Hindlimb muscle (tissue), 1 donor: Measurements from ENCODE around the gene TMEM151A. TPM values are rescaled to one million over a fixed set of nuclear protein-coding genes. Genes with fewer than 3 reads are reported as not detected.
A peak's percentile ranks its signal among the peaks of the same experiment; 100 is the strongest.

Experiments used
- DNase-seq: peaks from one replicate; pipeline ENCODE4 v3.0.0-alpha.2; 2013
- polyA plus RNA-seq: library from polyadenylated mRNA; unstranded; fragments of 120-200 nt; gene quantifications from one replicate; pipeline ENCODE4 v1.2.1, GENCODE V29; 2013; ENCODE audit not compliant: insufficient read length

TMEM151A gene
- polyA plus RNA-seq, 1 donor: not detected

DNA sequence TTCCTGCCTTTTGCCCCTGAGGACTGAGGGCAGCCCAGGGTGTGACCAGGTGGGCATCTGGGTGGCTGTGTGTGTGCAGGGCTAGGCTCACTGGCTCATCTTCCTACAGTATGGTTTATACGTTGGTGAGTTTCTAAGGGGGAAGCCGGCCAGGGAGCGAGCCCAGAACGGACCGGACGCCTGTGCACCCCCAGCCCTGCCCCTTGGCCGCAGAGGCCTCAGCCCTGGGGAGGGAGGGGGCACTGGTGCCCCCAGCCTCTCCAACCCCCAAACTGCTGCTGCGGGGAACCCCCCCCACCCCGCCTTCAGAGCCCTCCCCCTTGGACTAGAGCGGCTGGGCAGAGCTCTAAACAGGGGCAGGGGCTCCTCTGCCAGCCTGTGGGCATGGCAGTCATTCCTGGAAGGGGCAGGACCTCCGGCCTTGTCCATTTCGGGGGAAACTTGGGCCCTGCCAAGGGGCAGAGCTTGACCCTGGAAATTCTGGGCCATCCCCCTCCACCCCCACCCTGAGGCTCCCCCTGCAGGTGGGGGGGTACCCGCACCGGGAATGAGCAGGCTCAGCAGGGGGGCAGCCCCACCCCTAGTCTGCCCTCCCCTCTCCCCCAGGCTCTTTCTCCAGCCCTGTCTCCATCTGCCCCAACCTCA is 8.1 kb upstream of the TMEM151A start:
- no peak for DNase-seq

DNA sequence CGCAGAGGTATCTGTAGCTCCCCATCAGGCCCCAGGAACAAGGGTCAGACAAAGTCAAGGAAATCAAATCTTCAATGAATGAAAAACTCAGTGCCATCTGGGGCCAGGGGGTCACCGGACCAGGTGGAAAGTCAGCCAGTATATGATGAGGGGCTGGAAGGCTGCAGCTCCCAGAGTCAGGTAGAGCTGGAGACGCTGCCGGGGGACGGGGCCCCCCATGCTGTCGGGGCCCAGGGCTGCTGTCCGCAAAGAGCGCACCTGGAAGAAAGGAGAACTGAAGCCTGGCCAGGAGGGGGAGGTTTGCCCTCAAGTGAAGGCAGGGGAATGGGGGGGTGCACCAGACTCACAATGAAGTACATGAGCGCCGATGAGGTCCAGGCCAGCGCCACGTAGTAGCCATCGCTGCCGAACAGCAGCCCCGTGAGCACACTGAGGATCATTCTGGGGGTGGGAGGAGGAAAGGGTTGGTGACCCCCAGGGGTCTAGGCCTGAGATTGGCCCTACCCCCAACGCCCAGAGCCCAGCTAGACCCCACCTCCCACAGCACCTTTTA is 7.1 kb upstream of the TMEM151A start:
- DNase-seq: no peak

DNA sequence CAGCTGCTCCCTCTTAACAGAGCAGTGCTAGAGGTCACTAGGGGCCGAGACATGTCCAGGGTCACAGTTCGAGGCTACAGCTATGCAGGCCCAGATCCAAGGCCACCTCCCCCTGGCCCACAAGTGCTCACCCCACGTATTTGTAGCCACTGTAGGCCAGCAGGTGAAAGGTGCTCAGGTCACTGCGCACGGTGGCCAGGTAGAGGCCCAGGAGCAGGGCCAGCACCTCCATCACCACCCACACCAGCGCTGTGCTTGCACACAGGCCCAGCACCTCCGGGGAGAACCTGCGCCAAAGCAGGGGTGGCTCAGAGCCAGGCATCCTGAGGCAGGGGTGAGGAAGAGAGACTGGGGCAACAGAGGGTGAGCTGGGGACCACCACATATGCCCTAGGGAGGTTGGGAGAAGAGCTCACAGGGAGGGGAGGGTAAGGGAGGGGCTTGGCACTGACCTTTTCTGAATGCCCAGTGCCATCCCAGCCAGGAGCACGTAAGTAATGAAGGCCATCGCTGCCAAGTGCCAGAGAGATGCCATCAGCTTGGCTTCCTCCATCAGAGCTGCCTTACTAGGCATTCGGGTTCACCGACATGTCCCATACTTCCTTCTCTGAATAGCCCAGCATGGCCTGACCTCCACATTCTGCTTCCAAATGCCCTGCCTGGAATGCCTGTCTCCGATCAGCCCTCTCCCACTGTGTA is 6.3 kb upstream of the TMEM151A start:
- no peak for DNase-seq

DNA sequence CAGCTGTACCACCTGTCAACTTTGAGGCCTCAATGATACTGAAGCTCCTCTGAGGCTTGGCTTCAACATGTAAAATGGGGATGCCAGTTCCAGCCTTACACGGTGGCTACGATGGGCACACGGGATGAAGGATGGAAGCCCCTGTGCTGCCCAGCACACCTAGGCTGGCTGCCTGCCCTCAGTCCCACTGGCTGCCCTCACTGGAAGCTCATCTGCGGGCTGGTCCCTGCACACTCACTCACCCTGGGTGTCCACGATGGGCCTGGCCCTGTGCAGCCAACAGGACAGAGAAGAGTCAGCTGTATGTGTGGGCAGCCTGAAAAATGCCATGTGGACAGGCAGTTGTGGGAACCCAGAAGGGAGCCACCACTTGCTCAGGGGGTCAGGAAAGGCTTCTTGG is 5.0 kb upstream of the TMEM151A start:
- DNase-seq: no peak

DNA sequence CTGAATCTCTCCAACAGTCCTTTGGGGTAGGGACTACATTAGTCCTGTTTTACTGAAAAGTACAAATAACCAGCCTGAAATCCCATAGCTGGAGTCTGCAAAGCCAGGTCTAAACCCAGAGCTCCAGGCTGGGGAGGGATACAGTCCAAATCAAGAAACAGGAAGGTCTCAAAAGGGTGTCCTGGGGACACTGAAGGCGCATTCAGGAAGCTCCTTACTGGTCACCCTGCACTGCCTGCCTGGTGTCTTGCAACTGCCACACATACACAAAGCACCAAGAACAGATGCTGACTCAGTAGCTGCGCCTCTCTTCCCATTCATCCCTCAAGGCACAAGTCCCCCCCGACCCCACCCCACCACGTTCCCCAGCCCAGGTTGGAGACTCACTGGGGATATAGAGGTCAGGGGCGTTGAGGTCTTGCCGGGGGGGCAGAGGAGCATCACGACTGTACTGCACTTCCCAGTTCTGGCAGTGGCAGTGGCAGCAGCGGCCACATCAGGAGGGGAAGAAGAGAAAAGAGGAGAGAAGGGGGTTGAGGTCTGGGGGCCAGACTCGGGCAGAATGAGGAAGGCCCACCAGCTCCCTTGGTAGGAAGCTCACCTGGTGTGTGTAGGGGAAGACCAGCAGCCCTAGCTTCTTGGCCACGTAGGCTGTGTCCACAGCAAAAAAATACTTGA is 4.3 kb upstream of the TMEM151A start:
- no peak for DNase-seq

DNA sequence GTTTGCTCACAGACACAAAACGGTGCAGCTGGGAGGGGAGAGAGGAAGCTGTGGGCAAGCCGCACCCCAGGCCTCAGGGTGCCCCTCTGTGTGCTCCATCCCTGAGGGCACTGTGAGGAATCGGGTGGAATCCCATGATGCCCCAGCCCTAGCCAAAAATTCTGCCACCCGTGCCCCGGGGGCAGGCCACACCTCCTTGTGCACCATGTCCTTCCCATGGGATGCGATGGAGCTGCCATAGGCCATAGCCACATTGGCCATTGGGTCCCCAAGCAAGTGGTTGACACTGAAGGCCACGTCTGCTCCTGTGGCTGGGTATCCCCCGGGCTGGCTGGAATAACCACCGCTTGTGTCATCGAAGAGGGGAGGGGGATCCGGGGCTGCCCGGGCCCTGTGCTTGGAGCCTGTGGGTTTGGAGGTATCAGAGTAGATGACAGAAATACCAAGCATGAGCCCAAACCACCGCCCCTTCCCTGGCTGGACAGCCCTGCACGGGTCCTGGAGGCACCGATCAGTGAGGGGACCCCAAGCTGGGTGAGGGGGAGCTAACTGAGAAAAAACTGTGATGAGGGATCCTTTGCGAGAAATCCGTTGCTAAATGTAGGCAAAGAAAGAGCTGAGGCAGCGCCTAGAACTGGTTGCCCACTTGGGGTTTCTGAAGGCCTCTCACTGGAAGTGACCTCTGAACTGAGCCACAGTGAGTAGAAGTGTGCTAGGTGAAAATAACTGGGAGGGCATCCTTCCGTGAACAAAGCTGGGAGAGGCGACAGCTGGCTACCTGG is 3.6 kb upstream of the TMEM151A start:
- no peak for DNase-seq

DNA sequence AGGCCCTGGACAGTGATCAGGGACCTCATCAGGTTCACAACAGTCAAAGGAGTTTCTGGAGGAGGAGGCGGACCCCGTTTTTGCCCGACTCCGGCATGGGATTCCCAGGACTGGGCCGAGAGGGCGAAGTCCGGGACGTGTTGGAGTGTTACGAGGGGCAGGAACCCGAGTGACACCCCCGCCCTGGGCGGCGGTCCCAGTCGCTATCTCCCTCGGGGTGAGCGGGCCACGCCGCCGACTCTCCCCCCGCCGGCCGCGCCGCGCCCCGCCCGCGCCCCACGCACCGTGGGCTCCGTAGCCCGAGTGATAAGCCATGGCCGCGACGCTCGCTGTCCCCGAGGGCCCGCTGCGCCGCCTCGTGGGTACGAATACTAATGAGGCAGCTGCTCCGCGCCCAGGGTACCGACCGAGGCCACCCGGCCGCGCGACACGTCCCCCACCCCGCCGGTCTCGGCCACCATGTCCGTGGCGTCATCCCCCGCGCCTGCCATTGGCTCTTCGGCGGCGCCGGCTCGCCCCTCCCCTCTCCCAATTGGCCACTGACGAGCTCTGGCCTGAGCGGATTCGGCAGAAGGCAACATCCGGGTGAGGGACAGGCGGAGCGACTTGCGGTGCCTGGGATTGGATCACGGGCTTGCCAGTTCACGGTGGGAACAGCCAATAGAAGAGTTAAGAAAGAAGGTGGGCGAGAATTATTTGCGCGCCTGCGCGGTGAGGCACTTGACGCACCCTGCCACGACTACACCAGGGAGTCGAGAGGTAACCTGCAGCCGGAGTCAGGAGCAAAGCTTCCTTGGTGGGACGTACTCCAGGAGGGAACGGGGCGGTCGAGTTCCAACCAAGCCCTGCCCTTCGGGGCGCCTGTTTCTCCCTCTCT is 2.8 kb upstream of the TMEM151A start, which contains the start of gene YIF1A:
YIF1A (minus strand) TSS at position 473 of the 877 bp plus-strand sequence; CDS start at position 315, 158 bp downstream.
- DNase-seq: peak; percentile 99

DNA sequence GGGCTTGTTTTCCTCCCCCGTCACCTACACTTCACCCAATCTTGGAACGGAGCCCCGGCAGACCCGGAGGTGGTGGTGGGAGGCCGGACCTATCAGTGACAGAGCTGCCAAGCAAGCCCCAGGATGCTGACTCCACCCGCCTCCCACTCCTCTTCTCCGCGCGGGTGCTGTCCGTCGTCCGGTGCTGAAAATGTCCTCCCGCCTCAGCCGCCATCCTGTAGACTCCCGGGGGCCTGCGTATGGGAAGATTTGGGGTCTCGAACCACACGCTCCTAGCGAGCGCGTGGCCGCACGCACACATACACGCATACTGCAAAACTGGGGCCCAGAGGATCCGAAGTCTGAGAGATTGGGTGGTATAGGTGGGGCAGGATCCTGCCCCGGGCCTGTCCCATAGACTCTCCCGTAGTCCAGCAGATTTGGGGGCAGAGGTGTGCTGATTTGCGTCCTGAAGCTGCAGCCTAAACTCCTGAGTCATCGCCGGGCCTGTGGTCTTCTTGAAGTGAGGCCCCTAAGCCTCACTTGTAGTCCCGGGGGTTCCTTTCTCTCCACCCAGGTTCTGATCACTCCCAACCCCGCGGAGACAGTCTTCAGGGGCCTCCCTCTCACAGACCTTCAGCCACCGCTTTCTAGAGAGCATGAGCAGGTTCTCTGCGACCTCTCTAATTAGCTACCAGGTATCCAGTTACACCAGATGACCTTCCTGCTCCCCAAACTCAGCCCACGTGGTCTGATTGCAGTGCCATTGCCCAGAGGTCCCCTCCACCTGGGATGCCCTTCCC is 2.0 kb upstream of the TMEM151A start:
- peak; percentile 82 for DNase-seq

DNA sequence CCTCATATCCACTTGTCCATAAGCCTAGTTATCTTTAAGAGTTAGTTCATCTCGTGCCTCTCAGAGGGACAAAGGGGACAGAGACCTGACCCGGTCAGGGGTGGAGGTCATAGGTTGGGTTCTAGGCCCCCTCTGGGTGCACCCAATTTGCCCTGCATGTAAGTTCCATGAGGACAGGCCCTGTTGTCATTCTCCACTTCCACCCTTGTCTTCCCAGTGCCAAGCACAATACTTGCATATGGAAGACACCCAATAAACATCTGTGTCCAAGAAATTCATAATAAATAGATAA is 1.4 kb upstream of the TMEM151A start:
- DNase-seq: no peak

DNA sequence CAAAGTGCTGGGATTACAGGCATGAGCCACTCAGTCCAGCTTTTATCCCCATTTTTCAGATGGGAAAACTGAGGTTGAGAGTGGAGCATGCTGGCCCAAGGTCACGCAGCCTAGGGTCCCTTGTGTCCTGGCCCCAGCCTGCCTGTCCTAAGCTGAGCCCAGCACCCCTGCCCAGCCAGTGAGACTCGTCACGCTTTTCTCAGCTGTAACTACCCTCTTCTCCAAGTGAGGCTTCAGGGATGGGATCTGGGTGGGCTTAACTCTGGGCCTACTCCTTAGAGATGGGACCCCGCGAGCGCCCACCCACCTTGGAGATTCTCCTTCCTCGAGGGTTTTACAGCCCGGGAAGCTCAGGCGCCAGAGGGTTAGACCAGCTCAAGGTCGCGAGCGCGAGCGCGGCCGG is 390 bp upstream of the TMEM151A start:
- DNase-seq: no peak

DNA sequence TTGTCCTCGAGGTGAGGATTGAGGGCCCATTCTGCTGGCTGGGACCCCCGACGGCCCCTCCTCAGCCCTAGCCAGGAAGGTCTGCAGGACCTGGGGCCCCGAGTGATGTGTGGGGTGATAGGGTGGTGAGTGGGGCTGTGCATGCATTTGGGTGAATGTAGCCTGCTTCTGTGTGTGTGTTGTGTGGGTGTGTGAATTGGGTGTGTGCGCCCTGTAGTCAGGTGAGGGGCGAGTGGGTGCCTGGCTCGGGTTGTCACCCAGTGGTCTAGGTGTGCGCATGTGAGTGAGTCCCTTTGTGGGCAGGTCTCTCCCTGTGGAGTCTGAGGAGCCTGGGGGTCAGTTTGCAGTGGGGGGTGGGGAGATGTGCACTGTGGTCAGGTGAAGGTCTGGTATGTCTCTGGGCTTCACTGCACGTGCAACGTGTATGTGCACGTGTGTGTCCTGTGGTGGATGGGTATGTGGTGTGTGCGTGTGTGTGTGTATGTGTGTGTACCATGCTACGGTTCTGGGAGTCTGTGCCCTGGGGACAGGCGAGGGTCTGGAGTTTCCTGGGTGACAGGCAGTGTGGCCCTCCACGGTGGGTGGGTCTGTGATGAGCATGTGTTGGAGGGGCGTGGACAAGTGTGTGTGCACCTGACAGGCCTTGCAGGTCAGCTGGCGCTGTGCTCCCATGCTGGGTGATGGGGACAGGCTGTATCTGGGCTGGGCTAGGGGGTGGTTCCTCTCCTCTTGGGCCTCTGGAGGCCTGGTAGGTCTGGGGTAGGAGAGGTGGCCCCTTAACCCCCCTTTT is 1.0 kb downstream of the TMEM151A start:
- no peak for DNase-seq

DNA sequence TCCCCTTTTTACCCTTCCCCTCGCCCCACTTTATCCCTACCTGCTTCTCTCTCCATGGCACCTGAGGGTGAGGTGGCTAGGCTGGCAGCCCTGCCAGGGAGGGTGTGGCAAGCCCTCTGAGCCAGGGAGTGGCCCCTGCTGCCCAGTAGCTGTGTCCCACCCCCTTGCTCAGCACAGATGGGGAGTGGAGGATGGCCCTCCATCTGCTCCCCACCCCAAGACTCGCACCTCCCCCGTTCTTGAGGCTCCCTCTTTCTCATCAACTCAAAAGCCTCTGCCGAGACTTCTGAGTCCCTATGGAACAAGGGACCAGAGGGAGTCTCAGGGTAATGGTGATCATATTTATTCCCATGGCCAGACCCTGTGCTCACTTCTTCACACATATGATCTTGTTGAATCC is 1.7 kb downstream of the TMEM151A start:
- DNase-seq: no peak

DNA sequence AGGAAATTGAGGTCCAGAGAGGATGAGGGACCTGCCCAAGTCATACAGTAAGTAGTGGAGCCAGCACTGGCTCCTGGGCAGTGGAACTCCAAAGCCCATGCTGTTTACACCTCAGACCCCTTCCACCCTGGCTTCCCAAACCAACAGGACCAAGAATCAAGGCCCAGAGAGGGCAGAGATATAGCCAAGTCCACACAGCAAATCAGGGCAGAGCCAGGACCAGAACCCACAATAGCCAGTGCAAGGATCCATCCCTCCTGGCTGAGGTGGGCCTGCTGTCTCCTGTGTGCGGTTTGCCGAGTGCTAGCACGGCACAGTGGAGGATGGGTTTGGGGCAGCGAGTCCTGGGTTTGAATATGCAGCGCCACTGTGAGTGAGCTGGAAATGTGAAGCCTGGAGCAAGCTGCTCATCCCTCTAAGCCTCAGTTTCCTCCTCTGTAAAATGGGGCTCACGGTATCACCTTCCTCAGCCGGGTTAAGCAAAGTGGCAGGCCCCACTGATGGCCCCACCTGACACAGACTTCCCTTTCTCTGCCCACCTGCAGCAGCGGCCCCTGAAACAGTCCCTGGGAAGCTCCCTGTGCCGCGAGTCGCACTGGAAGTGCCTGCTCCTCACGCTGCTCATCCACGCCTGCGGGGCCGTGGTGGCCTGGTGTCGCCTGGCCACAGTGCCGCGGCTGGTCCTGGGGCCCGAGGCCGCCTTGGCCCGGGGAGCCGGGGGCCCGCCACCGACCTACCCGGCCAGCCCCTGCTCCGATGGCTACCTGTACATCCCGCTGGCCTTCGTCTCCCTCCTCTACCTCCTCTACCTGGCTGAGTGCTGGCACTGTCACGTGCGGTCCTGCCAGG is 2.3 kb downstream of the TMEM151A start:
- no peak for DNase-seq

DNA sequence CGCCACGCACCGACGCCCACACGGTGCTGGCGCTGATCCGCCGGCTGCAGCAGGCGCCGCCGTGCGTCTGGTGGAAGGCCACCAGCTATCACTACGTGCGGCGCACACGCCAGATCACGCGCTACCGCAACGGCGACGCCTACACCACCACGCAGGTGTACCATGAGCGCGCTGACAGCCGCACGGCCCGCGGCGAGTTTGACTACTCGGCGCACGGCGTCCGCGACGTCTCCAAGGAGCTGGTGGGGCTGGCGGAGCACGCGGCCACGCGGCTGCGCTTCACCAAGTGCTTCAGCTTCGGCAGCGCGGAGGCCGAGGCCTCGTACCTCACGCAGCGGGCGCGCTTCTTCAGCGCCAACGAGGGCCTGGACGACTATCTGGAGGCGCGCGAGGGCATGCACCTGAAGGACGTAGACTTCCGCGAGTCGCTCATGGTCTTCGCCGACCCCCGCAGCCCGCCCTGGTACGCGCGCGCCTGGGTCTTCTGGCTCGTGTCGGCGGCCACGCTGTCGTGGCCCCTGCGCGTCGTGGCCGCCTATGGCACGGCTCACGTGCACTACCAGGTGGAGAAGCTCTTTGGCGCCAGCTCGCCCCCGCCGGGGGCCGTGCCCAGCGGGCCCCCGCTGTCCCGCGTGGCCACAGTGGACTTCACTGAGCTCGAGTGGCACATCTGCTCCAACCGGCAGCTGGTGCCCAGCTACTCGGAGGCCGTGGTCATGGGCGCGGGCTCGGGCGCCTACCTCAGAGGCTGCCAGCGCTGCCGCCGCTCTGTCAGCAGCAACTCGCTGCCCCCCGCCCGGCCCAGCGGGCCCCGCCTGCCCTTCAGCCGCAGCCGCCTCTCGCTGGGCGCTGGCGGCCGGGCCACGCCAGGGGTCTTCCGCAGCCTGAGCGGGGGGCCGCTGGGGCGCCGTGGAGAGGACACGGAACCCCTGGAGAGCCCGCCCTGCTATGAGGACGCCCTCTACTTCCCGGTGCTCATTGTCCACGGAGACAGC is 3.2 kb downstream of the TMEM151A start:
- no peak for DNase-seq

DNA sequence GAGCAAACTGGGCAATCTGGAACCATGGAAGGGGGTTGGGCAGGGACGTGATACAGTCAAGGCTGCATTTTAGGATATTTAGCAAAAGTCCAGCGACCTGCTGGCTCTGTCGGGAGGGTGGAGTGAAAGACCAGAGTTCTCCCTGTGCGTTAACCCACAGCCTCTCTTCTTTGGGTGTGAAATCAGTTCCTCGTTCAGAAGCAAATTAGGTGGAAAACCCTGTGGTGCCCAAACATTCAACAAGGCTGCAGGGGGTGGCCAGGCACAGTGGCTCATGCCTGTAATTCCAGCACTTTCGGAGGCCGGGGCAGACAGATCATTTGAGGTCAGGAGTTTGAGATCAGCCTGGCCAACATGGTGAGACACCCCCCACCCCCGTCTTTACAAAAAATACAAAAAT is 5.9 kb downstream of the TMEM151A start:
- no peak for DNase-seq

DNA sequence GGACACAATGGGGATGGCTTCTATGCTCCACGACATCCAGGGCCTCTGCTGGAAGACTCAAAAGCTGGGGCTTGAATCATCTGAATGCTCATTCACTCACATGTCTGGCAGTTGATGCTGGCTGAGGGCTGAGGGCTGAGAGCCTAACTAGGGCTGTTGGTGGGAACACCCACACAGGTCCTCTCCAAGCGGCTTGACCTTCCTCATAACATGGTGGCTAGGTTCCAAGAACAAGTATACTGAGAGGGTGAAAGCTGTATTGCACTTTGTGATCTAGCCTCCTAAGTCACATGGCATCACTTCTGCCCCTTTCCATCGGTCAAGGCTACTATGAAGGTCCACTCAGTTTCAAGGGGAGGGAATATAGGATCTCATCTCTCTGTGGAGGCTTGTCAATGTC is 7.5 kb downstream of the TMEM151A start:
- no peak for DNase-seq

DNA sequence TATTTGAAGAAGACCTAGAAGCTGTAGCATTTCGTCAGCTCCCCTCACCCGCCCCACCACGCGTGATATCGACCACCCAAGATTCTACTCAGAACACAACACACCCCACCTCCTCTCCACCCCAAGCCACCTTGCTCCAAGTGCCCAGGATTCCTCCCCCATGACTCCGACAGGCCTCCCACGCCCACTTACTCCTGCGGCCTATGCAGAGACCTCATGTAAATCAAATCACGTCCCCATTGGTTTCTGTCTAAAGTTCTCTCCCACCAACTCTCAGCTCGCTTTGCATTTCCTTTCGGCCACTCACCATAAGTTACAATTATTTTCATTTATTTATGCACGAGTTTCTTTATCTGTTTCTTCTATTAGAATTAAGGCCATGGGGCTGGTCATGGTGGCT is 11.0 kb downstream of the TMEM151A start:
- no peak for DNase-seq

DNA sequence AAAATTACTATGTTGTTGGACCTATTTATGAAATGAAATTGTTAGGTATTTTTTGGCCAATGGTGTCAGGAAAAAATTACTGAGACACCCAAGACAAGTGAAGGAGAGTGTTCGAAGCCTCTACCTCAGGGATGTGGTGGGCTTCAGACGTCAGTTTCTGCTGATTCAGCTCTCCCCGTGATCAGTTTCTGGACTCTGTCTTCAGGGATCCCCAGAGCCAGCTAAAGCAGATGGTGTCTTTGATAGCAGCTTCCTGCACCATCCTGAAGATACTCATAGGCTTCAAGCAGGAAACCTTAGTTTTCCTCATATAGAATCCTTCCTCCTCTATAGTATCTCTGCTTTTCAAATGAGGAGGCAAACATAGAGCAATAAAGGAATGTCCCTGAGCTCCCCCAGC is 17.8 kb downstream of the TMEM151A start:
- no peak for DNase-seq
